SK-N-SH treated with all-trans-retinoic acid at 6 μM for 48 hours (cell line): ENCODE results near the gene TMEM9.

Experiments used
- RARB ChIP-seq: fragments of 250-450 bp; sonication (Bioruptor Pico); IDR thresholded peaks from 2 replicates; pipeline ENCODE4 v1.8.0; 2021; ENCODE audit warnings: mild to moderate bottlenecking, moderate library complexity
- ZNF565 ChIP-seq: fragments of 450-650 bp; formaldehyde crosslinking; conservative IDR thresholded peaks from 2 replicates; pipeline ENCODE4 v1.5.0; 2020; ENCODE audit warnings: low read depth, mild to moderate bottlenecking, moderate library complexity

- TF ChIP-seq ZNF565 (CRISPR knock-in tag) (no peak), RARB (no peak)
Observed at GRCh38 chr1:201109651-201110050, 44.6 kb downstream of the TMEM9 start.
